ENCODE measurements around the gene TAF4.
"Not testable (repeated sequence)": the region's sequence is repeated elsewhere in the genome, so short reads cannot be mapped to it uniquely, and the experiment has no call there.

The TAF4 gene

DNA sequence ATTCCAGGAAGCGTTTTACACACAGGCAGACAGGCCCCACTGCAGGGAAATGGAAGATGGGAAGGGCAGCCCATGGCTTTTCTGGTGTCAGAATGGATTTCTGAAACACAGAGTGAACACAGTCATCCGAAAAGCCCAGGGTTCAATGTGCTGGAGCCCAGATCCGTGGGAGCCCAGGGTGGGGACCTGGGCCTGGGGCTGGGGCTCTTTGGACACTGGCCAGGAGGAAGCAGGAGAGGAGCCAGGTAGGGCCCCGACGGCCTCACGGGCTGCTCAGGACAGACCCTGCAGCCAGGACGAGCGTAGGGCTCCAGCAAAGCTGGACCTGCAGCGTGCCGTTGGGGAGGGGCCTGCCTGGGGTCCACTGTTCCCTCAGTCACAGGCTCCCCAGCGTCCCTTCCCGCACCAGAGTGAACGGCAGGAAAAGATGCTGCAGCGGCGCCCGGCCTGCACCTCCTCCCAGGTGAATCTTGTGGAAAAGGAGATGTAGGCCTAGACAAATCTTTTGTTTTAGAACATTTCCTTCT lies 32.3 kb upstream of the TAF4 start:
- H3K9me3 ChIP-seq (ENCODE audit: control insufficient read depth in 1 of 2, low read length in 2 of 2) = peaks cover 0 to 5% of the 10 kb centered on the region in 2 donors
- H3K27me3 ChIP-seq (ENCODE audit: control insufficient read depth in 1 of 2, insufficient read depth in 2 of 2, low read length in 2 of 2) = no peaks in the 10 kb centered on the region
- H3K36me3 ChIP-seq (ENCODE audit: control insufficient read depth in 1 of 2, insufficient read depth in 2 of 2, low read length in 2 of 2) = no peaks in the 10 kb centered on the region
- no peak overlapping the region for H3K9ac ChIP-seq (ENCODE audit: low read depth in 1 of 2, low read length in 2 of 2)
- H3K27ac ChIP-seq (ENCODE audit: low read depth, low read length) = no peak overlapping the region
- no peak overlapping the region for H3K4me3 ChIP-seq (ENCODE audit: low read depth in 1 of 2, low read length in 2 of 2)
- no peaks in the 10 kb centered on the region for H3K4me1 ChIP-seq (ENCODE audit: control insufficient read depth in 1 of 2, insufficient read depth in 2 of 2, low read length in 2 of 2)

- Histone ChIP-seq H3K27ac (ENCODE audit: low read depth, low read length) (no peak overlapping the region), H3K9ac (ENCODE audit: low read depth in 1 of 2, low read length in 2 of 2) (no peak overlapping the region), H3K27me3 (ENCODE audit: control insufficient read depth in 1 of 2, insufficient read depth in 2 of 2, low read length in 2 of 2) (peaks cover 0 to 4% of the 10 kb centered on the region in 2 donors), H3K4me3 (ENCODE audit: low read depth in 1 of 2, low read length in 2 of 2) (no peak overlapping the region), H3K36me3 (ENCODE audit: control insufficient read depth in 1 of 2, insufficient read depth in 2 of 2, low read length in 2 of 2) (no peaks in the 10 kb centered on the region), H3K9me3 (ENCODE audit: control insufficient read depth in 1 of 2, low read length in 2 of 2) (peaks cover 0 to 5% of the 10 kb centered on the region in 2 donors), H3K4me1 (ENCODE audit: control insufficient read depth in 1 of 2, insufficient read depth in 2 of 2, low read length in 2 of 2) (no peaks in the 10 kb centered on the region)
Measured at GRCh38 chr20:62096421-62097380, 31.0 kb upstream of the TAF4 start.

DNA sequence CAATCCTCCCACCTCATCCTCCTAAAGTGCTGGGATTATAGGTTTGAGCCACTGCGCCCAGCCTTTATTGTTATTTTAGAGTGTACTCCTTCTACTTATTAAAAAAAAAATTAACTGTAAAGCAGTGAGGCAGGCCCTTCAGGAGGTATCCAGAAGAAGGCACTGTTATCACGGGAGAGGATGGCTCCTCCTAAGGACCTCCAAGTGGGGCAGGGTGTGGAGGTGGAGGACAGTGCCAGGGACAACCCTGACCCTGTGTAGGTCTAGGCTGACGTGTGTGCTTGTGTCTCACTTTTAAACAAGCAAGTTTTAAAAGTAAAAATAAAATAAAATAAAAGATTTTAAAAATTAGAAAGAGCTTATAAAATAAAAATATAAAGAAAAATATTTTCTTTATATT lies 23.7 kb upstream of the TAF4 start:
- Histone ChIP-seq H3K27me3 (ENCODE audit: control insufficient read depth in 1 of 2, insufficient read depth in 2 of 2, low read length in 2 of 2) (peaks cover 0 to 17% of the 10 kb centered on the region in 2 donors), H3K9me3 (ENCODE audit: control insufficient read depth in 1 of 2, low read length in 2 of 2) (no peaks in the 10 kb centered on the region), H3K27ac (ENCODE audit: low read depth, low read length) (no peak overlapping the region), H3K4me1 (ENCODE audit: control insufficient read depth in 1 of 2, insufficient read depth in 2 of 2, low read length in 2 of 2) (peaks cover 0 to 6% of the 10 kb centered on the region in 2 donors), H3K9ac (ENCODE audit: low read depth in 1 of 2, low read length in 2 of 2) (no peak overlapping the region), H3K36me3 (ENCODE audit: control insufficient read depth in 1 of 2, insufficient read depth in 2 of 2, low read length in 2 of 2) (no peaks in the 10 kb centered on the region), H3K4me3 (ENCODE audit: low read depth in 1 of 2, low read length in 2 of 2) (no peak overlapping the region)

- no peaks in the 10 kb centered on the region for H3K9me3 ChIP-seq (ENCODE audit: control insufficient read depth in 1 of 2, low read length in 2 of 2)
- no peaks in the 10 kb centered on the region for H3K36me3 ChIP-seq (ENCODE audit: control insufficient read depth in 1 of 2, insufficient read depth in 2 of 2, low read length in 2 of 2)
- H3K9ac ChIP-seq (ENCODE audit: low read depth in 1 of 2, low read length in 2 of 2) = no peak overlapping the region
- H3K4me3 ChIP-seq (ENCODE audit: low read depth in 1 of 2, low read length in 2 of 2) = no peak overlapping the region
- peaks cover 0 to 17% of the 10 kb centered on the region in 2 donors for H3K27me3 ChIP-seq (ENCODE audit: control insufficient read depth in 1 of 2, insufficient read depth in 2 of 2, low read length in 2 of 2)
- H3K27ac ChIP-seq (ENCODE audit: low read depth, low read length) = no peak overlapping the region
- H3K4me1 ChIP-seq (ENCODE audit: control insufficient read depth in 1 of 2, insufficient read depth in 2 of 2, low read length in 2 of 2) = peaks cover 0 to 6% of the 10 kb centered on the region in 2 donors
Measured at GRCh38 chr20:62088258-62089127, 22.8 kb upstream of the TAF4 start.

DNA sequence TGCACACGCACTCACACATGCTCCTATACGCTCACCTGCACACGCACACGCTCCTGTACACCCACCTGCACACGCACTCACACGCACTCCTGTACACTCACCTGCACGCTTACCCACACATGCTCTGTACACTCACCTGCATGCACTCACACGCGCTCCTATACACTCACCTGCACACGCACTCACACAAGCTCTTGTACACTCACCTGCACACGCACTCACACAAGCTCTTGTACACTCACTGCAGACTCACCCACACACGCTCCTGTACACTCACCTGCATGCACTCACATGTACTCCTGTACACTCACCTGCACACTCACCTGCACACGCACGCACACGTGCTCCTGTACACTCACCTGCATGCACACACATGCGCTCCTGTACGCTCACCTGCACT lies 22.0 kb upstream of the TAF4 start:
- Histone ChIP-seq H3K9ac (ENCODE audit: low read depth in 1 of 2, low read length in 2 of 2) (no peak overlapping the region), H3K9me3 (ENCODE audit: control insufficient read depth in 1 of 2, low read length in 2 of 2) (no peaks in the 10 kb centered on the region), H3K4me3 (ENCODE audit: low read depth in 1 of 2, low read length in 2 of 2) (no peak overlapping the region), H3K27ac (ENCODE audit: low read depth, low read length) (no peak overlapping the region), H3K36me3 (ENCODE audit: control insufficient read depth in 1 of 2, insufficient read depth in 2 of 2, low read length in 2 of 2) (no peaks in the 10 kb centered on the region), H3K27me3 (ENCODE audit: control insufficient read depth in 1 of 2, insufficient read depth in 2 of 2, low read length in 2 of 2) (peaks cover 0 to 15% of the 10 kb centered on the region in 2 donors), H3K4me1 (ENCODE audit: control insufficient read depth in 1 of 2, insufficient read depth in 2 of 2, low read length in 2 of 2) (peaks cover 0 to 6% of the 10 kb centered on the region in 2 donors)

DNA sequence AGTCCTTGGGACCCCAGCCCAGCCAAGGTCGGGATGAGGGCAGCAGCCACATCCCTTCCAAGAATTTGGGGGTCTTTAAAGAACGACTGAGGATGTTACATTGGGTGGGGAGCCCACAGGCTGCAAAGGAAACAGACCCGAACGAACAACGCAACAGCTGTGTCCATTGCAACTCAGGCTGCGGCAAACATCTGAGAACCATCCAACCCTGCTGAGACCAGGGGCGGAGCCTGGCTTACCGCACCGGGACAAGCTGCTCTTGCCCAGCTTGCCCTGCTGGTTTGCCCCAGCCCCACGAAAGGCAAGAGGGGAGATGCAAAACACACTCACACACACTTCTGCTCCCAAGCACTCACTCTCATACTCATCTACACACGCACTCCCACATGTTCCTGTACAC lies 21.5 kb upstream of the TAF4 start:
- Histone ChIP-seq H3K27ac (ENCODE audit: low read depth, low read length) (no peak overlapping the region), H3K4me3 (ENCODE audit: low read depth in 1 of 2, low read length in 2 of 2) (no peak overlapping the region), H3K9me3 (ENCODE audit: control insufficient read depth in 1 of 2, low read length in 2 of 2) (no peaks in the 10 kb centered on the region), H3K9ac (ENCODE audit: low read depth in 1 of 2, low read length in 2 of 2) (no peak overlapping the region), H3K27me3 (ENCODE audit: control insufficient read depth in 1 of 2, insufficient read depth in 2 of 2, low read length in 2 of 2) (peaks cover 0 to 13% of the 10 kb centered on the region in 2 donors), H3K4me1 (ENCODE audit: control insufficient read depth in 1 of 2, insufficient read depth in 2 of 2, low read length in 2 of 2) (peaks cover 0 to 6% of the 10 kb centered on the region in 2 donors), H3K36me3 (ENCODE audit: control insufficient read depth in 1 of 2, insufficient read depth in 2 of 2, low read length in 2 of 2) (no peaks in the 10 kb centered on the region)

DNA sequence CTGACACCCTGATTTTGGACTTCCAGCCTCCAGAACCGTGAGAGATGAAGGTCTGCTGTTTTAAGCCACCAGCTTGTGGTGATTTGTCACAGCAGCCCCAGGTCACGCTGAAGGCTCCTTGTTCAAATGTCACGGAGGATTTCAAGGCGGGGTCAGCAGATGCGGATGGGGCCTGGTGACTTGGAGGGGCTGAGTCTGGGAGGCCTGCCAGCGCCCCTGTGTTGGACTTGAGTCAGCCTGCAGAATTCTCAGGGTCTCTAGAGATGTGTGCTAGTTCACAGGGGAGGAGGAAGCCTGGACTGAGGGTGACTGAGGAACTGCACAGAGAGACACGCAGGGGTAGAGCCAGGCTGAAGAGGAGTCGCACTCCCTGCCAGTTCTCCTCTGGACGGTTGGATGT lies 19.5 kb upstream of the TAF4 start:
- peaks cover 0 to 6% of the 10 kb centered on the region in 2 donors for H3K4me1 ChIP-seq (ENCODE audit: control insufficient read depth in 1 of 2, insufficient read depth in 2 of 2, low read length in 2 of 2)
- peaks cover 0 to 15% of the 10 kb centered on the region in 2 donors for H3K27me3 ChIP-seq (ENCODE audit: control insufficient read depth in 1 of 2, insufficient read depth in 2 of 2, low read length in 2 of 2)
- H3K27ac ChIP-seq (ENCODE audit: low read depth, low read length) = no peak overlapping the region
- no peak overlapping the region for H3K9ac ChIP-seq (ENCODE audit: low read depth in 1 of 2, low read length in 2 of 2)
- H3K9me3 ChIP-seq (ENCODE audit: control insufficient read depth in 1 of 2, low read length in 2 of 2) = no peaks in the 10 kb centered on the region
- H3K36me3 ChIP-seq (ENCODE audit: control insufficient read depth in 1 of 2, insufficient read depth in 2 of 2, low read length in 2 of 2) = no peaks in the 10 kb centered on the region
- H3K4me3 ChIP-seq (ENCODE audit: low read depth in 1 of 2, low read length in 2 of 2) = no peak overlapping the region

DNA sequence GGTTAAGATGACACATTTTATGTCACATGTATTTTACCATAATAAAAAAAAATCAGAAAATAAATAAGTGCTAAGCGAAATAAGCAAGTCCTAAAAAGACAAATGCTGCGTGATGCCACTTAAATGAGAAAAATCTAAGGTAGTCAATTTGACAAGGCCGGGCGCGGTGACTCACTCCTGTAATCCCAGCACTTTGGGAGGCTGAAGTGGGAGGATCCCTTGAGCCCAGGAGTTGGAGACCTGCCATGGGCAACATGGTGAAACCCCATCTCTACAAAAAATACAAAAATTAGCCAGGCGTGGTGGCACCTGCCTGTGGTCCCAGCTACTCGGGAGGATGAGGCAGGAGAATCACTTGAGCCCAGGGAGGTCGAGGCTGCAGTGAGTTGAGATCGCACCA lies 18.5 kb upstream of the TAF4 start:
- H3K36me3 ChIP-seq (ENCODE audit: control insufficient read depth in 1 of 2, insufficient read depth in 2 of 2, low read length in 2 of 2); H3K4me3 ChIP-seq (ENCODE audit: low read depth in 1 of 2, low read length in 2 of 2); H3K27ac ChIP-seq (ENCODE audit: low read depth, low read length); H3K9me3 ChIP-seq (ENCODE audit: control insufficient read depth in 1 of 2, low read length in 2 of 2); H3K9ac ChIP-seq (ENCODE audit: low read depth in 1 of 2, low read length in 2 of 2); H3K4me1 ChIP-seq (ENCODE audit: control insufficient read depth in 1 of 2, insufficient read depth in 2 of 2, low read length in 2 of 2): not testable (repeated sequence)
- peaks cover 0 to 15% of the 10 kb centered on the region in 2 donors for H3K27me3 ChIP-seq (ENCODE audit: control insufficient read depth in 1 of 2, insufficient read depth in 2 of 2, low read length in 2 of 2)

GRCh38 chr20:62083312-62083711 lies 17.6 kb upstream of the TAF4 start:
- Histone ChIP-seq H3K27ac (ENCODE audit: low read depth, low read length) (no peak overlapping the region), H3K9me3 (ENCODE audit: control insufficient read depth in 1 of 2, low read length in 2 of 2) (peaks cover 0 to 3% of the 10 kb centered on the region in 2 donors), H3K9ac (ENCODE audit: low read depth in 1 of 2, low read length in 2 of 2) (no peak overlapping the region), H3K27me3 (ENCODE audit: control insufficient read depth in 1 of 2, insufficient read depth in 2 of 2, low read length in 2 of 2) (peaks cover 0 to 15% of the 10 kb centered on the region in 2 donors), H3K4me1 (ENCODE audit: control insufficient read depth in 1 of 2, insufficient read depth in 2 of 2, low read length in 2 of 2) (peaks cover 0 to 6% of the 10 kb centered on the region in 2 donors), H3K4me3 (ENCODE audit: low read depth in 1 of 2, low read length in 2 of 2) (no peak overlapping the region), H3K36me3 (ENCODE audit: control insufficient read depth in 1 of 2, insufficient read depth in 2 of 2, low read length in 2 of 2) (no peaks in the 10 kb centered on the region)

All from duodenal mucosa (tissue), 2 donors.